T1000 (cell line): ENCODE results near the gene SIRPA.
A peak's percentile ranks its signal among the peaks of the same experiment; 100 is the strongest.

Experiments used
- DNase-seq: peaks from one replicate; lab custom pipeline; 2025; ENCODE audit warnings: mixed read lengths; lab: John Stamatoyannopoulos, UW

The SIRPA gene

GRCh38 chr20:1888796-1889463 lies 6.3 kb upstream of the SIRPA start:
- no peak for DNase-seq

- DNase-seq, result no peak
Observed at GRCh38 chr20:1890469-1891262, 4.5 kb upstream of the SIRPA start.

- no peak for DNase-seq
Observed at GRCh38 chr20:1891263-1892118, 3.7 kb upstream of the SIRPA start.

DNA sequence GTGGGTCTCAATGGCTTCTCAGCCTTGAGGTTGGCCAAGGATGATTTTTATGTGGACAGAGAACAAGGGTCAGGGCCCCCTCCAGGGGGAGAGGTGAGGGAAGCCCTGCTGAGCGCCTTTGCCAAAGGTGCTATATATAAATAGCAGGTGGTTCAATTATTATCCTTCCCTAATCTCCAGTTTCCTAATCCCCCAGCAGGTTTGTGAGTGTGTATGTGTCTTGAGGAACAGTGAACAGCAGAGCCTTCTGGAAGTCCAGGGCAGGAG lies 3.2 kb upstream of the SIRPA start:
- DNase-seq, result no peak

DNA sequence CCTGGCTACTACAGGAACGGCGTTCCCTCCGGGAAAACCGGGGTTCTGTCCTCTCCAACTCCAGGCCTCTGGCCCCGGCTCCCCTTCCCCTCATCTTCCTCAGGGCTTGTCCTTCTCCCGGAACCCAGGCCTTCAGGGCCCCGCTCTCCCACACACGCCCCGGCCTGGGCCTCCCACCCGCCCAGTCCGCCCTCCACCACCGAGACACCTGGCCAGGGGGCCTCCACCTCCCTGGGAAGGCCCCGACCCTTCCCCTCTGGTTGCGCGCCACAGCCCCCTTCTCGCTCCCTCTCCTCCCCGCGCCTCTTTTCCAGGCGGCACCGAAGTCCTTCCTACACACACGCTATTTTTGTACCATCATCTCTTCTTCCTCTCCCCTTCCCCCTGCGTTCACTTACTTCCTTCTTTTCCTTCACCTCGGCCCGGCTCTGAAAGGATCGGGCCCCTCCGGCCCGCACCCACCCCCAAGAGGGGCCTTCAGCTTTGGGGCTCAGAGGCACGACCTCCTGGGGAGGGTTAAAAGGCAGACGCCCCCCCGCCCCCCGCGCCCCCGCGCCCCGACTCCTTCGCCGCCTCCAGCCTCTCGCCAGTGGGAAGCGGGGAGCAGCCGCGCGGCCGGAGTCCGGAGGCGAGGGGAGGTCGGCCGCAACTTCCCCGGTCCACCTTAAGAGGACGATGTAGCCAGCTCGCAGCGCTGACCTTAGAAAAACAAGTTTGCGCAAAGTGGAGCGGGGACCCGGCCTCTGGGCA lies 1.3 kb upstream of the SIRPA start:
- DNase-seq, result no peak

GRCh38 chr20:1894471-1894950 lies 696 bp upstream of the SIRPA start:
- peak; percentile 45 for DNase-seq

GRCh38 chr20:1895674-1896483 lies 672 bp downstream of the SIRPA start:
- DNase-seq, result no peak

DNA sequence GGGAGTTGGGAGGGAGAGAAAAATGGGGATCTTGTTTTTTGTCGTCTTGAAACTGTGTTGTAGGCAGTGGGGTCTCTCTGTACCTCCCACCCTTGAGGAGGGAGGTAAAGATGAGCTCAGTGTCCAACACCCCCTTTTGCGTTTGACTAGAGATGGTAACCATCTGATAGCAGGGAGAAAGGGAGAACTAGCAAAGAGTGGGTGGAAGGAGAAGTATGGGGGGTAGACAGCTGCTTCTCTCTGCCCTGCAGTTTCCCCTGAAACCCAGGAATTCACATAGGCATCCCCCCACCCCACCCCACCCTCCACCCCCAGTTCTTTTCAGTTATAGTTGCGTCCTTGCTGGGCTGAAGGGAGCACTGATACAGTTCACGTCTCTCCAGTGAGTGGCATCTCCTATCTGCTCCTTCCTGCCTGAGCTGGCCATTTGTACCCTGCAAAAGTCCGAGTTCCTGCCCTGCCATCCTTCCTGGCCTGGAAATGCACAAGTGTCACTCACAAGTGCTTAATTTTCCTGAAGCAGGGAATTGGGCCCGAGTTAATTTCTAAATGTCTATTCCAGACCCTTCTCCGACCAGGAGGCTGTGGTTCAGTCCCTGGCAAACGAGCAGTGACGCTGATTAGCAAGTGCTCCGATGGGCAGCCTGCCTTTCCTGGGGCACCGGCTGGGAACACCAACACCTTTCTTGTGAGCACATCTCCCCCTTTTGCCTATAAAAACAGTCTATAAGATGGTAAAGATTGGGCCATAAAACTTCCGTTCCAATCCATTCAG lies 1.5 kb downstream of the SIRPA start:
- DNase-seq, result no peak

GRCh38 chr20:1897541-1897940 lies 2.3 kb downstream of the SIRPA start:
- DNase-seq, result no peak

- DNase-seq, result no peak
Observed at GRCh38 chr20:1897965-1898464, 2.8 kb downstream of the SIRPA start.

- no peak for DNase-seq
Observed at GRCh38 chr20:1898482-1899240, 3.5 kb downstream of the SIRPA start.

GRCh38 chr20:1899241-1899525 lies 4.0 kb downstream of the SIRPA start:
- DNase-seq, result no peak

DNA sequence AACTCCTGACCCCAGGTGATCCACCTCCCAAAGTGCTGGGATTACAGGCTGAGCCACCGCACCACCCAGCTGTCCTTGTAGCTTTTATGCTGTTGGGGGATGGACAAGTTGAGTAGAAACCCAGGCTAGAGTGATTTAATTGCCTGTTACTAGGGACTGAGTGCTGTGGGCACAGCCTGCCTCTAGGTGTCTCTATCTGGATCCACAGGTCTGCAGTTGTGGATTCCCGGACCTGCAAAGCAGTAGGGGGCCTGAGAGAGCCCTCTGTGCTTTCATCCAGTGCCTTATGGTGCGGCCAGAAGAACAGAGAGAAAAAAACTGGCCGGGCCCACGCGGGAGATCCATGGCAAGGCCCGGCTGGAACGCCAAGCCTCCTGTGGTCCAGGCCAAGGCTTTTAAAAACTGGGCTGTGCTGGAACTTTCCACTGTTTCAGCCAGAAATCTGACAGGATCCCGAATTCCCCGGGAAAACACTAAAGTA lies 5.2 kb downstream of the SIRPA start:
- no peak for DNase-seq

- no peak for DNase-seq
Observed at GRCh38 chr20:1901704-1902103, 6.5 kb downstream of the SIRPA start.

GRCh38 chr20:1902188-1902587 lies 7.0 kb downstream of the SIRPA start:
- no peak for DNase-seq

DNA sequence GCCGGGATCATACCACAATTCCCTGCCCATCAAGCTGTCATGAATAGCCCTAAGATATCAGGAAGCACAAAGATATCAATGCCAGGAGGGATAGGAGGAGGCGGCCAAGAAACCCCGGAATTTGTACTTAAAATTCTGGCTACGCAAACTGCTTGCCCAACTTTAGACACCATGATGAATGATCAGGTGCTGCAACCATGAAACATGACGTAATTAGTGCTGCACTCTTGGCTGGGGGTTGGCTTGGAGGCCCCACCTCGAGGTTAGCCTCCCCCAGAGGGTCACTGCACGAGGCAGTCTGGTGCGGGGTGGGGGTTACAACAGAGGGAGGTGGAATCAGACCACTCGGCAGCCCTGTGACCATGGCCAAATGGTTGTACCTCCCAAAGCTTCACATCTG lies 8.9 kb downstream of the SIRPA start:
- no peak for DNase-seq

DNA sequence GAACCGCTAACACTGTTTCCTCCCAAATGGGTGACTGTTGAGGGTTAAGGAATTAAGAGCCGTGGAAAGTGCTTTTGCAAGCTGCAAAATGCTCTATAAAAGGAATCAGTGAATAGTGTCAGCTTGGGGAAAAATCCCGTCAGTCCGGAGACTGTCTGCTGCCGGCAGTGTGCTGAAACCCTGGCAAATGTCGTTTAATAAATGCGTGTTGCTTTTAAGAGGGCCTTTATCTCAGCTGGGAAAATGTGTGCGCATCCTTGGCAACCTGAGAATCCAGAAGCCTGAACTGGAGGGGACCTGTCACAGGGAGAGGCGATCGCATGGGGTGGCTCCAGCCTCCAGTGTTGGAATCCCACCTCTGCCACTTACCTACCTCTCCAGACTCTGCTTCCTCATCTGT lies 9.8 kb downstream of the SIRPA start:
- no peak for DNase-seq

- no peak for DNase-seq
Observed at GRCh38 chr20:1905693-1906092, 10.5 kb downstream of the SIRPA start.

DNA sequence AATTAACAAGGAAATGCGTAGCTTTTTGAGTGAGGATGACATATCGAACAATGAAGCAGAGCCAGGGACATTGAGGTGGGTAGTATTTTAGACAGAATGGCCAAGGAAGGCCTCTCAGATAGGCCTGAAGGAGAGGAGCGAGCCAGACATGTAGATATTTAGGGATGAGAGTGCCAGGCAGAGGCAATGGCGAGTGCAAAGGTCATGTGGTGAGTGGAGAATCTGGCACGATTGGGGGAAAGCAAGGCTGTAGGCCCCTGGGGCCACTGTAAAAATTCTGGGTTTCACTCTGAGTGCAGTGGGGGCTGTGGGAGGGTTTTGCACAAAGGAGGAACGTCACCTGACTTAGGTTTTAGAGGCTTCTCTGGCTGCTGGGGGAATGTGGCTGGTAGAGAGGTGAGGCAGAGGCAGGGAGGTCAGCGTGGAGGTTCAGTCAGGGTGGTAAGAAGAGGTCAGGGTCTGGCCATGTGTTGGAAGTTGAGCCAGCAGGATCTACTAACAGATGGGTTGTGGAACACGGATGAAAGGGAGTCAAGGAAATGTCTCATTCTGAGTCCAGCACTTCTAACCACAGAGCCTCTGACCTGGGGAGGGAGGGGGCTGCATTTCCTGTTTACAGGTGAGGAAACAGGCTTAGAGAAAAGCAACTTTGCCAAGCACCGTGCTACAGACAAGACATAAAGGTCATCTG lies 11.3 kb downstream of the SIRPA start:
- DNase-seq, result no peak
